Stromal cell of bone marrow (primary cell): ENCODE data around the gene PSME1.
A peak's percentile ranks its signal among the peaks of the same experiment; 100 is the strongest.

Experiments
- DNase-seq: peaks from one replicate; pipeline ENCODE4 v3.0.0-alpha.2; 2012; ENCODE audit warnings: low read depth

PSME1 gene

DNA sequence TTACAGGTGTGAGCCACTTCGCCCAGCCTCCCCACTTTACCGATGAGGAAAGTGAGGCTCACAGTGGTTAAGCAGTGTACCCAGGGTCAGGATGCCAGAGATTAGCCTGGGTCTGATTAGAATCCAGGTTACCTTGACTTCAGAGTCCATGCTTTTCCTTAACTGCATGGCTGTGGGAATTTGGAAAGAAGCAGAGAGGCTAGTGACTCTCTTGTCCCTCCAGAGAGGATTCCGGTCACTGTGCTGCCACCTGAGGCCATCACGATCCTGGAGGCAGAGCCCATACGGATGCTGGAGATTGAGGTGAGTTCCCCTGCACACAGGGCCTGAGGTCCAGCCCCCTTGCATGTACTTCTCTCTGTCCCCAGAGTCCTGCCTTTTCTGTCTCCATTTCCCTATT is 40.6 kb downstream of the PSME1 start:
- DNase-seq: no peak

GRCh38 chr14:24177041-24177825 is 41.2 kb downstream of the PSME1 start:
- DNase-seq: no peak

- no peak for DNase-seq
These were observed 41.9 kb downstream of the PSME1 start for GRCh38 chr14:24177891-24178290.

GRCh38 chr14:24178399-24179178 is 42.6 kb downstream of the PSME1 start:
- no peak for DNase-seq

DNA sequence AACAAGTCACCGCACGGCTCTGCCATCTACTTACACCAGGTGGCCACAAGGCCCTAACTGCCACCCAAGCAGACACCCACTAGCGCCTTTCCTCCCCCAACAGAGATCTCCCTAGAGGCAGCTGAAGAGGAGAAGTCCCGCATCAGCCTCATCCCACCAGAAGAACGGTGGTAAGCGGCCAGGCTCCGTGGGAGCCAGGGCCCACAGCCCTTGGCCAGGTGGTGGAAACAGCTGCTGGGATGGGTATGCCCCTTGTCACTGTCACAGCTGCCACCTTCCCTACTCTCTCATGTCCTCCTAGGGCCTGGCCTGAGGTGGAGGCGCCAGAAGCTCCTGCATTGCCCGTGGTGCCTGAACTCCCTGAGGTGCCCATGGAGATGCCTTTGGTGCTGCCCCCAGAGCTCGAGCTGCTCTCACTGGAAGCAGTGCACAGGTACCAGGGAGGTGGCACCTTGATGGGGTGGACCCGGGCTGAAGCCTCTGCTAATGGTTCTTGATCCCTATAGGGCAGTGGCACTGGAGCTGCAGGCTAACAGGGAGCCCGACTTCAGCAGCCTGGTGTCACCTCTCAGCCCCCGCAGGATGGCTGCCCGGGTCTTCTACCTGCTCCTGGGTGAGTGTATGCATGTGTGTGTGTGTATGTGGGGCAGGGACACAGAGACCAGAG is 43.4 kb downstream of the PSME1 start:
- DNase-seq: no peak

GRCh38 chr14:24179961-24180796 is 44.2 kb downstream of the PSME1 start:
- DNase-seq: peak; percentile 86

GRCh38 chr14:24181371-24182077 is 45.5 kb downstream of the PSME1 start:
- DNase-seq: no peak

GRCh38 chr14:24182110-24182882 is 46.3 kb downstream of the PSME1 start:
- no peak for DNase-seq

DNA sequence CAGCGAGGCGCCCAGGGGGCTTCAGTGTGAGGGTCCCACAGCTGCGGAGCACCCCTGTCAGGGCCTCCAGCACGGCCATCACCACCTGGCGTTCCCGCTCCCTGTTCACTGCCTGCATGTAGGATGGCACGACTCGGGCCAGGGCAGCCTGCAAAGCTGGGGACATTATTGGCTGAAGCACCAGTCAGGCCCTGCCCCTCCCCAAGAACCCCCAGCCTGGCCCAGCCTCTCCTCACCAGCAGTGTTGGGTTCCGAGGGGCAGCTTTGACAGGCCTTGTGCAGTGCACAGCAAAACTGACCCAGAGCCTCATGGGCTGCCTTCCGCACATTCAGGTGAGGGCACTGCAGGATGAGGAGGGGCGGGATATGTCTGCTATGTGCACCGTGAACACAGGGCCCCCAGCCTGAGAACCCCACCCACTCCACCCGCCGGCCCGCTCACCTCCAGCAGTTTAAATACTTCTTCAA is 47.1 kb downstream of the PSME1 start:
- no peak for DNase-seq

DNA sequence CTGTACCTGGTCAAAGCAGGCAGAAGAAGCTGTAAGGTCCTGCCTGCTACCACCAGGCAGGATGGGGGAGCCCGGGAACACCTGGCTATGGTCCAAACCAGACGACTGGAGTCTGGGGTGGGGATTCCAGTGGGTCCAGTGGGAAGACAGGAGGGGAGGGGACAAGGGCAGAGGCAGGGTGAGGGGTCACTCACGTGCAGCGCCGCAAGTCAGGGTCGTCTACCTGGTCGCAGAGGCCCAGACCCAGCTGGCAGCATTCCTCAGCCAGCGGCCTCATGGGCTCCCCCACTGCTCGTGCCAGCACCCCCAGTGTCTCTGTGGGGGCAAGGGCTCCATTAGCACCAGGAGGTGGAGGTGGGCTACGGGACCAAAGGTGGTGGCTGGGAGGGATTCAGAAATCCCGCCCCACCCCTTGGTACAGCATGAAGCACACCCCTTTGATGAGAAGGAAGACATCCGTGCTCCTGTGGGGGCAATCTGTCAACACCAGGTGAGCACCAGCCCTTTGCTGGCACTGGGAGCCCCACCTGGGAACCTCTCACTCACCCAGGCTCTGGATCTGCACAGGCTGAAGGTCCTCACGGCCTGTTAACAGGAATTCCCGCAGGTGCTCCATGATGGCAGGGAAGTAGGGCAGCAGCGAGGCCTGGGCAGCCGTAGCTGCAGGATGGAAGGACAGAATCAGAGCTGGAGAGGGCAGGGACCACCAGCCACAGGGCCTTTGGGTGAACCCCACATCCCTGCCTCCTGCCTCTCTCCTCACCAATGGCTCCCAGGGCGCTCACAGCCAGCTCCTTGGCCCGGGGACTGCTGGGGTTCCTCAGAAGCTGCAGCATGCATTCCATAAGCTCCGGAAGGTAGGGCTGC is 48.3 kb downstream of the PSME1 start:
- no peak for DNase-seq

GRCh38 chr14:24185026-24185425 is 49.0 kb downstream of the PSME1 start:
- no peak for DNase-seq

DNA sequence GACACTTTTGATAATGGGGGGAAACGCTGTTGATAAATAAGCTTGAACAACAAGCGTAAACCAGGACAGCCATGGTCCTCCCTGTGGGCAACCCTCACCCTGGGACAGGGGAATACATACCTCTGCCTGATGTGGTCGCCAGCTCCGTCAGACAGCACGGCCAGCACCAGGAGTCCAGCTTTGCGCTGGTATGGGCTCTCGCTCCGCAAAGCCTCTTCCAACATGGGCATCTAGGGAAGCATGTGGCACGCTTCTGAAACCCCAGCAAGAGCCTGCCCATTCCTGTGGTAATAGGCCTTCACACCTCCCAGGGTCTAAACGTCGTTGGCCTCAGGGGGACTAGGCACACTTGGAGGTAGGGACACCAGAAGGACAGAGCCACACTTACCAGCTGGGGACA is 49.7 kb downstream of the PSME1 start:
- no peak for DNase-seq

DNA sequence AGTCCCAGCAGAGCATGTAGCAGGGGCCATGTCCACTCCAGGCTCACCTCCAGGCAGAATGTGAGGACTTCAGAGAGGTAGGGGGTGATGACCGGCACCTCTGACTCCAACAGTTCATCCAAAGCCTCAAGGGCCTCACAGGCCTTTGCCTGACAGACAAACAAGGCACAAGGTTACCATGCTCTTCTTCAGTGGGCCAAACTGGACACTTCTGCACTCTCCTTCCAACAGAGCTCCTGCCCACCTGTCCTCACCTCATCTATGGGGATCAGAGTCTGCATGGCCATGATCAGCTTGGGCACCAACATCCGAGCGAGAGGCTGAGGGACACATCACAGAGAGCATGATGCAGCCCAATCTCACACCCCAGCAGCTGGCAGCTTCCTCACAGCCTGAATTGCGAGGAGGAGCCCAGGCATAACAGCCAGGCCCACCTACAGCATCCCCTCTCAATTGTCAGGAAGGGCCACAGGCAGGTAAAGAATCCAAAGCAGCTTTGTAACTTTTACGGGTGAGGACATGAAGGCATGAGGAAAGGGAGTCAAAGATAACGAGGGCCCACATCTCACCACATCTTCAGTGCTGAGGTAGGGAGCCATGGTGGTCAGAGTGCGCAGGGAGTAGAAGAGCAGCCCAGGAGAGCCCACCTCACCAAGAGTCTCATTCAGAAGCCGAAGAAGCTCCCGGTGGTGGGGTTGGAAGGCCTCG is 51.0 kb downstream of the PSME1 start:
- no peak for DNase-seq

- DNase-seq: no peak
These were observed 51.5 kb downstream of the PSME1 start for GRCh38 chr14:24187539-24187915.
